Uterus (tissue), 2 donors: ENCODE data around the gene STT3A.

ENCODE experiments used
- CTCF ChIP-seq, 4 experiments: fragments of 200-600 bp in 2 of 4; fragments of 450-650 bp in 2 of 4; sonication (generic) in 2 of 4; IDR thresholded peaks; one replicate each; pipeline ENCODE4 v1.5.1; 2016 to 2019; ENCODE audit warnings: antibody characterized with exemption in 4 of 4, mild to moderate bottlenecking in 2 of 4, moderate library complexity in 1 of 4
- POLR2A ChIP-seq, 2 donors: fragments of 450-650 bp; IDR thresholded peaks; one replicate each; pipeline ENCODE4 v1.6.1; 2016; ENCODE audit warnings: antibody characterized with exemption in 2 of 2, mild to moderate bottlenecking in 1 of 2, moderate library complexity in 1 of 2

- TF ChIP-seq CTCF (IDR thresholded peaks at IDR 0.05): no peak
- TF ChIP-seq POLR2A (IDR thresholded peaks at IDR 0.05): no peak
These were observed 39.3 kb upstream of the STT3A start for GRCh38 chr11:125553357-125553756.
